GM15510 (cell line): Measurements from ENCODE around the gene OXLD1.

Experiments
- POLR2A ChIP-seq: IDR thresholded peaks from 3 replicates; pipeline ENCODE4 v1.6.1; 2011; ENCODE audit warnings: borderline replicate concordance; ENCODE audit not compliant: insufficient read length; ENCODE audit errors: extremely low read depth

Gene OXLD1

GRCh38 chr17:81652906-81653771 is 13.3 kb downstream of the OXLD1 start:
- TF ChIP-seq POLR2A = no peak

- TF ChIP-seq POLR2A = no peak
These were observed 14.7 kb downstream of the OXLD1 start for GRCh38 chr17:81651692-81652091.

- TF ChIP-seq POLR2A = no peak
These were observed 15.5 kb downstream of the OXLD1 start for GRCh38 chr17:81650951-81651350.

DNA sequence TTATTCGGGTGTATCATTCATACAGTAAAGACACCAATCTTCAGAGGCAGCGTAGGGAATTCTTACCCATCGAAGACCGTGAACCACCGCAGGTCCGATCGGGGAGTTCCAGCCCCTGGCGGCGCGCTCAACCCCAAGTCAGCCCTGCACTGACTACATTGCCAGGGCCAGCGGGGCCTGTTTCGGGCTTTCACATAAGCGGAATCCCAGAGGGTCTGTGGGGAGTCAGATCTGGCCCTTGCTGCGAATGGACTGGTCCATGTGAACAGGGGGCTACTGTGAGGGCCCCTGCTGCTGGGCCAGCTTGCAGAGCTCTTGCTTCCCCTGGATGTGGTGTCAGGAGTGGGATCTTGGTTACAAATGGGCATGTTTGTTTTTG is 17.7 kb downstream of the OXLD1 start:
- TF ChIP-seq POLR2A = no peak

DNA sequence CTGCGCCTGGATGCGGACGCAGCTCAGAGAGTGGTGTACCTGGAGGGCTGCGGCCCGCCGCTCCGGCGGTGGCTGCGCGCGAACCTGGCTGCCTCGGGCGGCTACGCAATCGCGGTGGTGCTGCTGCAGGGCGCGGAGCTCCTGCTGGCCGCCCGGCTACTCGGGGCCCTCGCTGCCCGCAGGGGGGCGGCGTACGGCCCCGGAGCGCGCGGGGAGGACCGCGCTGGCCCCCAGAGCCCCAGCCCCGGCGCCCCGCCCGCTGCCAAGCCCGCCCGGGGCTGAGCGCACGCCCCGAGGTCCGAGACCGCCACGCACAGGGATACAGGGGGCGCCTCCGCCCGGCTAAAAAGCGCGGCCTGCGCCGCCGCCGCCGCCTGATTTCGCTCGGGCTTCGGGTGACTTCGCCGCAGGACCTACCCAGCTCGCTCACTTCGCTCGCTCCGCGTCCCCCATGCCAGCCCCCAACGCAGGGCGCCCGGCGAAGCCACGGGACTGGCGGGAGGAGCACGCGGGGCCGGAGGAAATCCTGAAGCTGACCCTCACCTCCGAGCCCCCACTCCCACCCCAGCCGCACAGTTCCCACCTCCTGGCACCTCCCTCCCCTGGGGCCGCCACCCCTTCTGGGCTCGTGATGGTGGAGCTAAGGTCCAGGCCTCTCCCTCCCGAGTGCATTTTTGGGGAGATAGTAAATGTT is 18.2 kb downstream of the OXLD1 start:
- TF ChIP-seq POLR2A = no peak

DNA sequence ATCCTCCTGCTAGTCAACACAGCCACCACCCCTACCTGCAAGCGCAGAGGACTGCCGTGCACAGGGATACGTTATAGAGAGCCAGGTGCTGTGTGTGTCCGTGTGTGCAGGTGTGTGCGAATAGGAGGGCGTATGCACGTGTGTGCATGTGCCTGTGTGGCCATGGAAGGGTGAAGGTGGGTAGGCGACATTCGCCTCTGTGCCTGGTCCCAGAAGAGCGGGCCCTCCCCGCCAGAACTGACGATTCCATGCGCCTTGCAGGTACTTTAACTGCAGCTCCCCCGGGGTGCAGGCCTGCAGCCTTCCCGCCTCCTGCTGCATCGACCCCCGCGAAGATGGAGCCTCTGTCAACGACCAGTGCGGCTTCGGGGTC is 18.8 kb downstream of the OXLD1 start:
- TF ChIP-seq POLR2A = no peak

- TF ChIP-seq POLR2A = no peak
These were observed 19.4 kb downstream of the OXLD1 start for GRCh38 chr17:81646869-81647600.

- TF ChIP-seq POLR2A = no peak
These were observed 21.1 kb downstream of the OXLD1 start for GRCh38 chr17:81644976-81645952.

DNA sequence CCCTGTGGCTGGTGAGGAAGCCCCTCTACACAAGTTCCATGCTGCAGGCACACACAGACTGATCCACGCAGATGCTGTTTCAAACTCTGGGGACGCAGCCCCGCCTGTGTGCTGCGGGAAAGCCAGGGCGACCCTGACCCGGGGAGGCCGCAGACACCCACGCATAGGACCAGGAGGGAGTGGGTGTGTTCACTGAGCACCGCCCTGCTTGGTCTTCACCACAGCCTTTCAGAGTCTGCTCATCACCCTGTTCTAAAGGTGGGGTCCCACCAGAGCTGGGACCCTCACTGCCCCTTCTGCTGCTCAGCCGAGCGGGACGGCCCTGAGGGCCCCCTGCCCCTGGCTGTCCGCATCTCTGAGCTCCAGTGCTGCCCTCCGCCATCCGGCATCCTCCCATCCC is 21.9 kb downstream of the OXLD1 start:
- TF ChIP-seq POLR2A = no peak

- TF ChIP-seq POLR2A = no peak
These were observed 24.4 kb downstream of the OXLD1 start for GRCh38 chr17:81641825-81642489.

DNA sequence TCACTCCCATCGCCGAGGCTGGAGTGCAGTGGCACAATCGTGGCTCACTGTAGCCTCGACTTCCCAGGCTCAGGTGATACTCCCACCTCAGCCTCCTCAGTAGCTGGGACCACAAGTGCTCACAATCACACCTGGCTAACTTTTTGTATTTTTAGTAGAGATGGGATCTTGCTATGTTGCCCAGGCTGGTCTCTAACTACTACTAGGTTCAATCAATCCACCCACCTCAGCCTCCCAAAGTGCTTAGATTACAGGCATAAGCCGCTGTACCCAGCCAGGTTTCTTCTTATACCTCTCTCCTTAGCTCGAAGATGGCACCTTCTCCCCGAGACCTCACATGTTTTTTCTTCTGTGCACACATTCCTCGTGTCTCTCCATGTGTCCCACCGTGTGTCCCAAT is 26.4 kb downstream of the OXLD1 start:
- TF ChIP-seq POLR2A = no peak

DNA sequence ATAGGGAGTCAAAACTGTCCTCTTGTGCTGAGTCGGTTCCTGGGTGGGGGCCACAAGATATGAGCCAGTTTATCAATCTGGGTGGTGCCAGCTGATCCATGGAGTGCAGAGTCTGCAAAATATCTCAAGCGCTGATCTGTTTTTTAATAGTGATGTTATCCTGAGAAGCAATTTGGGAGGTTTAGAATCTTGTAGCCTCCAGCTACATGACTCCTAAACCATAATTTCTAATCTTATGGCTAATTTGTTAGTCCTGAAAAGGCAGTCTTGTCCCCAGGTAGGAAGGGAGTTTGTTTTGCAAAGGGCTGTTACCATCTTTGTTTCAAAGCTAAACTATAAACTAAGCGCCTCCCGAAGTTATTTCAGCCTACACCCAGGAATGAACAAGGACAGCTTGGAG is 27.7 kb downstream of the OXLD1 start:
- no peak for TF ChIP-seq POLR2A

DNA sequence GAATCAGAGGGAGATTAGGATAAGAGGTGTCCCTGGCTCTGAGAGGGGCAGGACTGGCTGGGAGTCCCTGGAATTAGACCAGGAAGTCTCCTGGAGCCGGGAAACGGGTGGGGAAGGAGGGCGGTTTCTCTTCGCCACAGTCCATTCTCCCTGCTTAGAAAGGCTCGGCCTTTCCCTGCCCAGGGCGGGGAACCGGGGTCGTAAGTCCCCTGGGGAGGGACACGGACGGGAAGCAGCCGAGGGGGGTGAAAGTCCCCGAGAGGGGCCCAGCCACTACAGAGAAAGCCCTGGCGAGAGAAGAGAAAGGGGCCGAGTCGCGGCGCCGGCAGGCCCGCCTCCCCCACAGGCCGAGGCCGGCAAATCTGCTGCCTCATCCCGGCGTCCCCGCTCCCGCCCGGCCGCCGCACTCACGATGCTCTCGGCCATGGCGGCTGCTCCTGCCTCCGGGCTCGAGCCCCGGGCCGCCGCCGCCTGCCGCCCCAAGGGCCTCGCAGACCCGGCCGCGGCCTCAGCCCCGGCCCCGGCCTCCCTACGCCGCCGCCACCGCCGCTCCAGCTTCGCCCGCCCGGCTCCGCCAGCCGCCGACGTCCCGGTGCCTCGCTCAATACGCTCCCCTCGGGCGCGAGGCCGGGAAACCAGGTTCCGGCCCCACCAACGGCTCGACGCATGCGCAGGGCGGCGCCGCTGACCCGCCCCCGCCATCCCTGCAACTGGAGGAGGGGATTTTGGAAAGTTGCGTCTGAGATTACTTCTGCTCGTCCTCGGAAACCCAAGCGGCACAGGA is 29.7 kb downstream of the OXLD1 start, which contains the start of the genes NPLOC4 and TSPAN10:
TSS of gene NPLOC4 (minus strand) at position 608 of the 784 bp plus-strand sequence. CDS start at position 426, 182 bp downstream.
TSS of gene TSPAN10 (plus strand) at position 692 of the 784 bp plus-strand sequence. CDS start 5,217 bp downstream, outside the sequence.
- TF ChIP-seq POLR2A = peak; percentile 92
